ENCODE measurements around the gene ACOT7.

ACOT7 gene

DNA sequence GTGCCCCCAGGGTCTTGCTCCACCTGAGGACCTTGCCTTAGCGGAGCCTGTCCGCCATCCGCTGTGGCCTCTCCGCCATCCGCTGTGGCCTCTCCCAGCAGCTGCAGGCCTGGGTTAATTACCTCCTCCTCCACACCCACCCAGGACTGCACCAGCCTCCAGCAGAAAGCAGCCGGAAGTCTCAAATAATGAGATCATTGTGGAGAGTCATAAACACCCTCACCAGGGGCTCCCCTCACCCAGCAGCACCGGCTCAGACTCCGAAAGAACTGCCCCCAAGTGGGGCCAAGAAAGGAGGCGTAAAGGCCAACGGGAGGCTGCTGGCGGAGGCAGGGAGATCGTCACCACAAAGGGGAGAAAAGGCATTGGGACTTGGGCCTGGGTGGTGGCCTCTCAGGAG lies 122.0 kb downstream of the ACOT7 start:
- TF ChIP-seq, protein P1, sequence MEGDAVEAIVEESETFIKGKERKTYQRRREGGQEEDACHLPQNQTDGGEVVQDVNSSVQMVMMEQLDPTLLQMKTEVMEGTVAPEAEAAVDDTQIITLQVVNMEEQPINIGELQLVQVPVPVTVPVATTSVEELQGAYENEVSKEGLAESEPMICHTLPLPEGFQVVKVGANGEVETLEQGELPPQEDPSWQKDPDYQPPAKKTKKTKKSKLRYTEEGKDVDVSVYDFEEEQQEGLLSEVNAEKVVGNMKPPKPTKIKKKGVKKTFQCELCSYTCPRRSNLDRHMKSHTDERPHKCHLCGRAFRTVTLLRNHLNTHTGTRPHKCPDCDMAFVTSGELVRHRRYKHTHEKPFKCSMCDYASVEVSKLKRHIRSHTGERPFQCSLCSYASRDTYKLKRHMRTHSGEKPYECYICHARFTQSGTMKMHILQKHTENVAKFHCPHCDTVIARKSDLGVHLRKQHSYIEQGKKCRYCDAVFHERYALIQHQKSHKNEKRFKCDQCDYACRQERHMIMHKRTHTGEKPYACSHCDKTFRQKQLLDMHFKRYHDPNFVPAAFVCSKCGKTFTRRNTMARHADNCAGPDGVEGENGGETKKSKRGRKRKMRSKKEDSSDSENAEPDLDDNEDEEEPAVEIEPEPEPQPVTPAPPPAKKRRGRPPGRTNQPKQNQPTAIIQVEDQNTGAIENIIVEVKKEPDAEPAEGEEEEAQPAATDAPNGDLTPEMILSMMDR (conservative IDR thresholded peaks at IDR 0.05; ENCODE audit: low read depth, low read length), result no peak
- H3K4me3 ChIP-seq (ENCODE audit: low read depth, low read length), result no peak overlapping the region
- peak; percentile 22 for DNase-seq (ENCODE audit: low read depth)

DNA sequence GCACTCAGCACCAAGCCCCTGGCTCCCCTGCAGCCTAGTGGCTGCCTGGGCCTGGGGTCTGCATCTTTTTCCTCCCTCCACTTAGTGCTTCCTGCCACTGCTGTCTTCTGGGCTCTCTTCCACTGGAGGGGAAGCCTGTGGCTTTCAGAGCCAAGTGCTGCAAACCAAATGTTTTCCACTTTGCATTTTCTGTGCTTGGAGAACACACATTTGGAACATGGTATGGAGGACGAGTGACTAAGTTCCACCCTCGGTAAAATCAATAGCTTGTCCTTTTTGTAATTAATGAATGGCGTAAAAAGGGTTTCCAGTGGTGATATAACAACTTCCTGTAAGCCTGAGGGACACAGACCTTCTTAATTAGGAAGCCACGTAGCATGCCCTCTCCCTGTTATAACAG lies 122.6 kb downstream of the ACOT7 start:
- no peak for DNase-seq (ENCODE audit: low read depth)
- no peak overlapping the region for H3K4me3 ChIP-seq (ENCODE audit: low read depth, low read length)
- TF ChIP-seq, protein P1 (conservative IDR thresholded peaks at IDR 0.05; ENCODE audit: low read depth, low read length), result no peak

DNA sequence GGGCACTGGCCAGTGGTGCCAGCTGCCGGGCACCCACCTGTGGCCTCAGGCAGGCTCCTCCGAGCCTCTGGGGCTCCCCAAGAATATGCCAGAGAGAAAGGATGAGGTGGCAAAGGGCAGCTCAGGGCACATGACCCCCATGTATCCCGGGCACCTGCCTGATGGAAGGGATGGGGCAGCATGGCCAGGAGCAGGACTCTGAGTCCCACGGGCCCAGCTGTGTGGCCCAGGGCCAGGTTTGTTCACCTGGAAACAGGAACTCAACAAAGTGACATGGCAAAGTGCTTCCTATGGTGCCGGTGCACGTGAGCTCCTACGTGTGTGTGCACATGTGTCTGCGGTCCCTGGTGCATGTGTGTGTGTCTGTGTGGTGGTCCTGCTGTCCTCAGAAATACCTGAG lies 123.2 kb downstream of the ACOT7 start:
- TF ChIP-seq, protein P1 (conservative IDR thresholded peaks at IDR 0.05; ENCODE audit: low read depth, low read length), result no peak
- no peak overlapping the region for H3K4me3 ChIP-seq (ENCODE audit: low read depth, low read length)
- DNase-seq (ENCODE audit: low read depth), result no peak

DNA sequence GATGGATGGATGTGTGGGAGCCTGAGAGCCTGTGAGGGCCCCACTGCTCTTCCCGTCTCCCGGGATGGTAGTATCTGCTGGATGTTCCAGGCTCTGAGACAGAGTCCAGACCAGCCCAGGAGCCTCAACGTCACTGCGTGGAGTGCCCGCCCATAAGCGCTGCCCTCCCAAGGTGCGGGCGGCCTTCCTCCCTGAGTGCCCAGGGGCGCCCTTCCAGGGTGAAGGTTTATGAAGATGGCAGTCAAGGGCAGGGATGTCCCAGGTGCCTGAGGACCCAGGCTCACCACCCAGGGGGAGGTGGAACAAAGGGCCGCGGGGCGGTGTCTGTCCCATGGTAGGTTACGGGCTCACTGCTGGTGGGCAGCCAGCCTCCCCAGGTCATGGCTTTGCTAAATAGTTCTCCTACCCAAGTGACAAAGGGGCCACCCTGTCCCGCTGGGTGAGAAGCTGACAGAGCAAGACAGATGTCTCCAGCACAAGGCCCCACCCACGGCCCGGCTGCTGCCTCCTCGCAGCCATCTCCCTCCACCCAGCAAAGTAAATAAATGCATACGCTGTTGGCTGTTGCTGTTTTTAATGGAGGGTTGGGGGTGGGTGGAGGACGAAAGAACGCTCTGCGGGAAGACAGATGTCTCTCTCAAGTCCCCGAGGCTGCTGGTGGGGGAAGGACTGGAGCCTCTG lies 123.7 kb downstream of the ACOT7 start:
- H3K4me3 ChIP-seq (ENCODE audit: low read depth, low read length), result no peak overlapping the region
- TF ChIP-seq, protein P1 (conservative IDR thresholded peaks at IDR 0.05; ENCODE audit: low read depth, low read length), result no peak
- no peak for DNase-seq (ENCODE audit: low read depth)

DNA sequence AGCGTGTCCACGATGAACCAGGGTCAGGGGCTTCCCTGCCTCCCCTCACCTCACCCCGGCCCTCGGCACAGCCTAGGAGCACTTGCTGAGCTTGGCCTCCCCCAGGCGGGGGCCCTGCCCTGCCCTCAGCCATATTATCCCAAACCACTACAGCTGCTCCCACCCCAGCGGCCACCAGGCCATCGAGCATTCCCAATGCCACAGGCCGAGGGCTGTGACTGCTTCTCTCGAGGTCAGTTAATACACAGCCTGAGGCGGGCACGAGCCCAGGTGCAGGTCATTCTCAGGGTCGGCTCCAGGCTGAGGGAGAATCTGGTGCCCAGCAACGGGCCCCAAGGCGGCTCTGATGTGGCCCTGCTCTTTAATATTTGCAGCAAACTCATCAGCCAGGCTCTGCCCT lies 124.3 kb downstream of the ACOT7 start:
- no peak for DNase-seq (ENCODE audit: low read depth)
- no peak overlapping the region for H3K4me3 ChIP-seq (ENCODE audit: low read depth, low read length)
- TF ChIP-seq, protein P1 (conservative IDR thresholded peaks at IDR 0.05; ENCODE audit: low read depth, low read length), result no peak

DNA sequence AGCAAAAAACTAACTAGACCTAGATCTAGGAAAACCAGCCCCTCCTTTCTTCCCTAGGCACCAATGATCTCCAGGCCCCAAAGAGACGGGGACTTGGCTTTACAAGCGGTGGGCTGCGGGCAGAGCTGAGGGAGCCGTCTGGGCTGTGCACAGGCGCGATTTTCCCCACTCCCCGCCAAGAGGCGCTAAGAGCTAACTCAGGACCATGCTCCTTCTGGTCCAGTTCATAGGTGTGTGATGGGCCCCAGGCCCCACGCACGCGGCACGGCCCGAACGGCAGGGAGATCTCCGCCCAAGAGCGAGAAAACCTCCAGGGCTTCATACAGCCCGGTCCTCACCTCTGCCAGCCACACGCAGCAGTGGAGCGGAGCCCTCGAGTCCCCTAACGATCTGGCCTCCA lies 125.2 kb downstream of the ACOT7 start:
- TF ChIP-seq, protein P1 (conservative IDR thresholded peaks at IDR 0.05; ENCODE audit: low read depth, low read length), result peak; percentile 22
- no peak overlapping the region for H3K4me3 ChIP-seq (ENCODE audit: low read depth, low read length)
- DNase-seq (ENCODE audit: low read depth), result no peak

DNA sequence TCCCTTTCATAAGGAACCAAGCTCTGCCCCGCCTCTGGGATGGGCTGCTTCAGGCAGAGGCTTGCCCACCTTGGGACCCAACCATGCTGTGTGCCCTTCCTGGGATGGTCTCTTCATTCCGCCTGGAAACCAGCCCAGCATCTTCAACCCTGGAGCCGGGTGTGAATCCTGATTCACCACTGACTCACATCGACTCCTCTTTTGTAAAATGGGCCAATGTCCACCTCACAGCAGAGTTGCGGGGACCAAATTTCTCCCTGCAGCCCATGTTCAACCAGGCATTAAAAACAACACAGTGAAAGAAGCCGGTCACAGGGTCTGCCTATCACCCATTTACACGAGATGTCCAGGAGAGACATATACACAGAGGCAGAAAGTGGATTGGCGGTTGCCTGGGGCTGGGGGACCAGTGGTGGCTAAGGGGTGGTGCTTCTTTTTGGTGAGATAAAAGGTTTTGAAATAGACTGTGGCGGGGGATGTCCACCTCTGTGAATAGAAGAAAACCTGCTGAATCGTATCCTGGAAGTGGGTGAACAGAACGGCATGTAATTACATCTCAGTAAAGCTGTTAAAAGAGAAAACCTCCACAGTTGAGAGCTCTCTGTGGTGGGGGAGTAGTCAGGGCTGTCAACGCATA lies 125.8 kb downstream of the ACOT7 start:
- DNase-seq (ENCODE audit: low read depth), result no peak
- TF ChIP-seq, protein P1 (conservative IDR thresholded peaks at IDR 0.05; ENCODE audit: low read depth, low read length), result no peak
- no peak overlapping the region for H3K4me3 ChIP-seq (ENCODE audit: low read depth, low read length)

Measured in choroid plexus epithelial cell (primary cell).